ENCODE measurements around the gene HLA-A.

HLA-A gene

GRCh38 chr6:29942275-29943052 lies at the start of gene HLA-A:
Gene HLA-A (plus strand): TSS chr6:29942532. CDS start chr6:29942554, 22 bp downstream.
- ChIA-PET CTCF (no interaction called here), POLR2A (no interaction called here)
- TF ChIP-seq FOXM1 (IDR thresholded peaks at IDR 0.05; ENCODE audit: borderline replicate concordance) (no peak), L3MBTL2 (conservative IDR thresholded peaks at IDR 0.05) (peak; percentile 57), ZNF384 (IDR thresholded peaks at IDR 0.05) (no peak)
- DNase-seq (ENCODE audit: extremely low spot score), result peak; percentile 83

DNA sequence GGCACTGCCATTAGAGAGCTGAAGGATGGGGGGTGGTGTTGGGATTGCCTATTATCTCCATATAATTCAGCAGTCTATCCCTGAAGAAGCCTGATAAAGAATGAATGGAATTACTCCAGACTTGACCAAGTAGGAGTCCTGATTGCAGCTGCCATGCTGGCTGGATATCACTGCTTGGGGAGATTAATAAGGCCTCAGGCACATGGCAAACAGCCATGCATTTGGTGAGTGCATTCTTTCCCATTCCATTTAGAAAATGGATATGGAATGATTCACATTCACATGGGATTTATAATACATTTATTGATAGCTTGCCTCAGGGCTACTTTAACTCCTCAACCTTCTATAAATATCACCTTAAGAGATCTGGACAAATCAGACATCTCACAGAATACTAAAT lies 49.6 kb upstream of the HLA-A start:
- no peak for DNase-seq (ENCODE audit: extremely low spot score)
- POLR2A ChIA-PET, result no interaction called here
- TF ChIP-seq SP1 (IDR thresholded peaks at IDR 0.05) (no peak), ARNT (IDR thresholded peaks at IDR 0.05) (no peak), ELF4 (IDR thresholded peaks at IDR 0.05) (no peak), NFRKB (IDR thresholded peaks at IDR 0.05) (no peak), CTBP1 (IDR thresholded peaks at IDR 0.05; ENCODE audit: borderline replicate concordance) (no peak)
- CTCF ChIA-PET, result no interaction called here

DNA sequence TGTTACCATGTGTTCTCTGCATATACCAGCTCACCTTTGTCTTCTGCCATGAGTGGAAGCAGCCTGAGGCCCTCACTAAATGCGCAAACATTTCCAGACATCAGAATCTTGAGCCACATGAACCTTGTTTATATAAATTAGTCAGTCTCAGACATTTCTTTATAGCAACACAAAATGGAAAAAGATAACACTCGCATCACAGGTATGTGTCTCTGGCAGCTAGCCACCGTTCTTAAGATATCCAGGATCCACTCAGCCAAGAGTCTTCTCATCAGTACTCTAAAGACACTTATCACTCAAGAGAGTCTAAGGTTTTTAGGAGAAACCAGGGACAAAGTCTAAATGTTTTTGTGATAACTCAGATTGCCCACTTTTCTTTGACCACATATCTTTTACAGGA lies 43.1 kb upstream of the HLA-A start:
- POLR2A ChIA-PET, result no interaction called here
- TF ChIP-seq HDGF (IDR thresholded peaks at IDR 0.05; ENCODE audit: borderline replicate concordance) (no peak), BHLHE40 (IDR thresholded peaks at IDR 0.05; ENCODE audit: borderline replicate concordance) (no peak), SUZ12 (IDR thresholded peaks at IDR 0.05) (no peak), LEF1 (IDR thresholded peaks at IDR 0.05; ENCODE audit: borderline replicate concordance) (no peak), CTBP1 (IDR thresholded peaks at IDR 0.05; ENCODE audit: borderline replicate concordance) (no peak), FOXK2 (IDR thresholded peaks at IDR 0.05) (no peak), FOXM1 (IDR thresholded peaks at IDR 0.05; ENCODE audit: borderline replicate concordance) (no peak), L3MBTL2 (conservative IDR thresholded peaks at IDR 0.05) (no peak), NFRKB (IDR thresholded peaks at IDR 0.05) (no peak), PKNOX1 (IDR thresholded peaks at IDR 0.05) (no peak), TARDBP (IDR thresholded peaks at IDR 0.05) (no peak), ZNF384 (IDR thresholded peaks at IDR 0.05) (no peak), ELF4 (IDR thresholded peaks at IDR 0.05) (no peak), SP1 (IDR thresholded peaks at IDR 0.05) (no peak), ARNT (IDR thresholded peaks at IDR 0.05) (no peak), FOXA1 (IDR thresholded peaks at IDR 0.05) (no peak)

GRCh38 chr6:29905286-29905685 lies 37.0 kb upstream of the HLA-A start:
- ChIA-PET CTCF (no interaction called here), POLR2A (no interaction called here)
- TF ChIP-seq ZNF384 (IDR thresholded peaks at IDR 0.05), result no peak
- no peak for DNase-seq (ENCODE audit: extremely low spot score)

More for the DNA sequence above, 43.1 kb upstream of the HLA-A start:
- CTCF ChIA-PET, result no interaction called here
- no peak for DNase-seq (ENCODE audit: extremely low spot score)

DNA sequence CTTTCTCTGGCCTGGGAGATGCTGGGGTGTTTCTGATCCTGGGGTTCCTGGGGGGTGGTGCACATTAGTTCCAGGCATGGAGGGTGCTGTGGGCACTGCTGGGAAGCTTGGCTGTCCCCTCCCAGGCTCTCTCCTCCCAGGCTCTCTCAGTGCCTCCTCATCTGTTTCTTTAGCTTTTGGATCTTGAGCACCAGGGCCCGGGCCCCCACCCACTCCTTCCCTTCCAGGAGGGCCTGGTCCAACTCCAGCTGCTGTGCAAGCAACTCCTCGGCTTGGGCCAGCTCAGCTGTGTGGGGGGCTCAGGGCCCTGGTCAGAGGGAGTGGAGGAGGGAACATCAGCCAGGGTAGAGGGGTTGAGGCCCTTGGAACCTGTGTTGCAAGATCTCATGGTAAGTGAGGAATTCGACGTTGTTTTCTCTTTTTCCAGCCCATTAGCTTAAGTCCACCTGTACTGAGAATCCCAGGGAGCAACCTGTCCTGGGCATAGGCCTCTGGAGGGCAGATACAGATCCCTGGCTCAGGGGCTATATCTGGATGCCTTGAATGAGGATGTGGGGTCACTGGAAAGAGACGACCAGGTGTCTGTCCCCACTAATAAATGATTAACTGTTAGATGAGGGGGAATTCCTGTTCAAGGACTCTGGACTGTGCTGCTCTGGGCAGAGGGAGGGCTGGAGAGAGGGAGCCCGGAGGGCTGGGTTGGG lies 34.5 kb upstream of the HLA-A start:
- ChIA-PET CTCF (no interaction called here), POLR2A (no interaction called here)
- TF ChIP-seq SUZ12 (IDR thresholded peaks at IDR 0.05) (no peak), FOXM1 (IDR thresholded peaks at IDR 0.05; ENCODE audit: borderline replicate concordance) (no peak), FOXA1 (IDR thresholded peaks at IDR 0.05) (no peak), CTBP1 (IDR thresholded peaks at IDR 0.05; ENCODE audit: borderline replicate concordance) (no peak), L3MBTL2 (conservative IDR thresholded peaks at IDR 0.05) (no peak), TARDBP (IDR thresholded peaks at IDR 0.05) (no peak), SP1 (IDR thresholded peaks at IDR 0.05) (no peak), NFRKB (IDR thresholded peaks at IDR 0.05) (no peak), BHLHE40 (IDR thresholded peaks at IDR 0.05; ENCODE audit: borderline replicate concordance) (no peak), HDGF (IDR thresholded peaks at IDR 0.05; ENCODE audit: borderline replicate concordance) (no peak), FOXK2 (IDR thresholded peaks at IDR 0.05) (no peak), PKNOX1 (IDR thresholded peaks at IDR 0.05) (no peak), ARNT (IDR thresholded peaks at IDR 0.05) (no peak), LEF1 (IDR thresholded peaks at IDR 0.05; ENCODE audit: borderline replicate concordance) (no peak), ZNF384 (IDR thresholded peaks at IDR 0.05) (no peak)
- no peak for DNase-seq (ENCODE audit: extremely low spot score)

DNA sequence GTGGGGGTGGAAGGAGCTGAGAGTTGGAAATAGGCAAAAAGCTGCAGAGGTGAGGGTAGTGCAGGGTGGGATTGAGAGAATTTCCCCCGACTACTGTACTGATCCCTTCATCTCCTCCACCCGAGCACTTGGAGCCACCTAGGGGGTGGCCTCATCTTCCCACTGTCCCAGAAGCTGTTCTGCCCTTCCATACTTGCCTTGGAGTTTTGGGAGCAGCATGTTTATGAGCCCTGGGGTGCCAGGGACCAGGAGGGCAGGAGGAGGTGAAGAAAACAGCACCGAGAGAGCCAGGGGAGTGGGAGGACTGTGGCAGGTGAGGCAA lies 34.0 kb upstream of the HLA-A start:
- TF ChIP-seq FOXM1 (IDR thresholded peaks at IDR 0.05; ENCODE audit: borderline replicate concordance), result no peak
- TF ChIP-seq TARDBP (IDR thresholded peaks at IDR 0.05), result no peak
- TF ChIP-seq PKNOX1 (IDR thresholded peaks at IDR 0.05), result no peak
- no peak for TF ChIP-seq ZNF384 (IDR thresholded peaks at IDR 0.05)
- TF ChIP-seq SUZ12 (IDR thresholded peaks at IDR 0.05), result no peak
- no peak for TF ChIP-seq FOXK2 (IDR thresholded peaks at IDR 0.05)
- no peak for TF ChIP-seq HDGF (IDR thresholded peaks at IDR 0.05; ENCODE audit: borderline replicate concordance)
- DNase-seq (ENCODE audit: extremely low spot score), result no peak
- CTCF ChIA-PET, result no interaction called here
- POLR2A ChIA-PET, result no interaction called here

DNA sequence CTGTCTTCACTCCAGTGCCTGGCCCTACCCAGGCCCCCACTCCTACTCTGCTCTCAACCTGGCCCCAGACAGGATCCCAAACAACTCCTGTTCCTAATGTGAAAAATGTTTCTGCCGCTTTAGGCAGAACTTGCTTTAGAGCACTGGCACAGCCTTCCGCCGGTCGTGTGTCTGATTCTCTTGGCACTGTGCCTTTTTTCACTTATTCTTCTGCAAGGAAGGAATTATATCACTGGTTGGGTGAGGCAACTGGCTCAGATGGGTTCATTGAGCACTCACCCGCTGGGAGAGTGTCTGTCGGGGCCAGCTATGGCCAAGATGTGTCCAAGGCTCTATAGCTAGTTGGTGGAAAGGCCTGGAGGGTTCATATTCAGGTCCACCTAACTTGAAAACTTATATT lies 33.6 kb upstream of the HLA-A start:
- POLR2A ChIA-PET, result no interaction called here
- CTCF ChIA-PET, result no interaction called here
- no peak for TF ChIP-seq BHLHE40 (IDR thresholded peaks at IDR 0.05; ENCODE audit: borderline replicate concordance)
- no peak for TF ChIP-seq PKNOX1 (IDR thresholded peaks at IDR 0.05)
- no peak for TF ChIP-seq FOXA1 (IDR thresholded peaks at IDR 0.05)
- TF ChIP-seq ELF4 (IDR thresholded peaks at IDR 0.05), result no peak
- TF ChIP-seq L3MBTL2 (conservative IDR thresholded peaks at IDR 0.05), result no peak
- TF ChIP-seq SP1 (IDR thresholded peaks at IDR 0.05), result no peak
- no peak for DNase-seq (ENCODE audit: extremely low spot score)
